K562 (cell line): ENCODE results near the gene SPOCD1.

Source experiments
- EGR1 ChIP-seq: fragments of 450-650 bp; conservative IDR thresholded peaks from 2 replicates; pipeline ENCODE4 v1.6.1; 2017; ENCODE audit warnings: mild to moderate bottlenecking
- KLF10 ChIP-seq: fragments of 250-450 bp; sonication (Bioruptor Pico); IDR thresholded peaks from 2 replicates; pipeline ENCODE4 v1.6.1; 2021; ENCODE audit warnings: matching md5 sums
- LARP7 ChIP-seq: fragments of 450-650 bp; IDR thresholded peaks from 2 replicates; pipeline ENCODE4 v1.6.1; 2016
- POLR3A ChIP-seq: IDR thresholded peaks from 2 replicates; pipeline ENCODE4 v1.6.1; 2011; ENCODE audit warnings: borderline replicate concordance, mild to moderate bottlenecking, moderate library complexity; ENCODE audit not compliant: insufficient read length, insufficient read depth; ENCODE audit errors: extremely low read depth
- TEAD1 ChIP-seq, 2 experiments: fragments of 450-650 bp in 1 of 2; sonication (generic) in 1 of 2; formaldehyde crosslinking; IDR thresholded peaks; 2 replicates each; pipeline versions ENCODE4 v1.4.0 to v1.8.0; 2020 to 2022; ENCODE audit warnings: mild to moderate bottlenecking in 2 of 2, missing genetic modification reagents in 1 of 2
- TF ChIP-seq, protein P1 (sequence below): sonication (generic); formaldehyde crosslinking; IDR thresholded peaks from 2 replicates; pipeline ENCODE4 v1.4.0; 2020; ENCODE audit warnings: mild to moderate bottlenecking, missing genetic modification reagents
- TF ChIP-seq, protein P2 (sequence below), 3 experiments: IDR thresholded peaks in 2 of 3; conservative IDR thresholded peaks in 1 of 3; 2 replicates each; pipeline ENCODE4 v1.5.1; 2011 to 2012; ENCODE audit warnings: low read length in 3 of 3, mild to moderate bottlenecking in 3 of 3, control low read depth in 2 of 3, improper control_type of control experiment in 1 of 3, inconsistent platforms in 1 of 3, low read depth in 1 of 3, mixed read lengths in 1 of 3, moderate library complexity in 1 of 3; ENCODE audit not compliant: insufficient read depth in 2 of 3

DNA sequence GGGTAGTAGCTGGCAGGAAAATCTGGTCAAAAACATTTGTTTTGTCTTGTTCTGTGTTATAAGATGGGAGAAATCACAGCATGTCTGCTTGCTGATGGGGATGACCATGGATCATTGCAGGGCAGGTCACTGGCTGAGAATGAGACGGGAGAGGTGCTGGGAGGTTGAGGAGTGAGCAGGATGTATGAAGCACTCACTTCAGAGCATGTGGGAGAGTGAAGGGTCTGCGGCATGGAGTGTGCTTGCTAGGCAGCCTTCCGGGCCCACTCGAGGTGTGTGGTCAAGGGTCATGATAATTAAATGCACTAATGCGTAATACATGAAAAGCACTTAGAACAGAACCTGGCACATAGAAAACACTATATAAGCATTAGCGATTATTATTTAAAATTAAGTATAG lies 42.0 kb upstream of the SPOCD1 start:
- TF ChIP-seq EGR1: no peak
- no peak for TF ChIP-seq POLR3A
- no peak for TF ChIP-seq KLF10 (CRISPR knock-in tag)
- TF ChIP-seq, protein P1, sequence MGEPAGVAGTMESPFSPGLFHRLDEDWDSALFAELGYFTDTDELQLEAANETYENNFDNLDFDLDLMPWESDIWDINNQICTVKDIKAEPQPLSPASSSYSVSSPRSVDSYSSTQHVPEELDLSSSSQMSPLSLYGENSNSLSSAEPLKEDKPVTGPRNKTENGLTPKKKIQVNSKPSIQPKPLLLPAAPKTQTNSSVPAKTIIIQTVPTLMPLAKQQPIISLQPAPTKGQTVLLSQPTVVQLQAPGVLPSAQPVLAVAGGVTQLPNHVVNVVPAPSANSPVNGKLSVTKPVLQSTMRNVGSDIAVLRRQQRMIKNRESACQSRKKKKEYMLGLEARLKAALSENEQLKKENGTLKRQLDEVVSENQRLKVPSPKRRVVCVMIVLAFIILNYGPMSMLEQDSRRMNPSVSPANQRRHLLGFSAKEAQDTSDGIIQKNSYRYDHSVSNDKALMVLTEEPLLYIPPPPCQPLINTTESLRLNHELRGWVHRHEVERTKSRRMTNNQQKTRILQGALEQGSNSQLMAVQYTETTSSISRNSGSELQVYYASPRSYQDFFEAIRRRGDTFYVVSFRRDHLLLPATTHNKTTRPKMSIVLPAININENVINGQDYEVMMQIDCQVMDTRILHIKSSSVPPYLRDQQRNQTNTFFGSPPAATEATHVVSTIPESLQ (CRISPR knock-in tag): no peak
- no peak for TF ChIP-seq TEAD1 (CRISPR knock-in tag; IDR thresholded peaks at IDR 0.05)
- TF ChIP-seq, protein P2, sequence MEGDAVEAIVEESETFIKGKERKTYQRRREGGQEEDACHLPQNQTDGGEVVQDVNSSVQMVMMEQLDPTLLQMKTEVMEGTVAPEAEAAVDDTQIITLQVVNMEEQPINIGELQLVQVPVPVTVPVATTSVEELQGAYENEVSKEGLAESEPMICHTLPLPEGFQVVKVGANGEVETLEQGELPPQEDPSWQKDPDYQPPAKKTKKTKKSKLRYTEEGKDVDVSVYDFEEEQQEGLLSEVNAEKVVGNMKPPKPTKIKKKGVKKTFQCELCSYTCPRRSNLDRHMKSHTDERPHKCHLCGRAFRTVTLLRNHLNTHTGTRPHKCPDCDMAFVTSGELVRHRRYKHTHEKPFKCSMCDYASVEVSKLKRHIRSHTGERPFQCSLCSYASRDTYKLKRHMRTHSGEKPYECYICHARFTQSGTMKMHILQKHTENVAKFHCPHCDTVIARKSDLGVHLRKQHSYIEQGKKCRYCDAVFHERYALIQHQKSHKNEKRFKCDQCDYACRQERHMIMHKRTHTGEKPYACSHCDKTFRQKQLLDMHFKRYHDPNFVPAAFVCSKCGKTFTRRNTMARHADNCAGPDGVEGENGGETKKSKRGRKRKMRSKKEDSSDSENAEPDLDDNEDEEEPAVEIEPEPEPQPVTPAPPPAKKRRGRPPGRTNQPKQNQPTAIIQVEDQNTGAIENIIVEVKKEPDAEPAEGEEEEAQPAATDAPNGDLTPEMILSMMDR (IDR thresholded peaks at IDR 0.05 in 2 of 3, conservative IDR thresholded peaks at IDR 0.05 in 1 of 3; ENCODE audit: insufficient read depth in 2 of 3, low read depth in 1 of 3, low read length in 3 of 3): no peak
- no peak for TF ChIP-seq LARP7
